HG03432 (cell line): Measurements from ENCODE around the gene PTPN20.

Experiments used
- ATAC-seq: cut with Tn5 transposase; IDR thresholded peaks from one replicate; pipeline ENCODE4 v1.9.1; 2021; ENCODE audit warnings: mild to moderate bottlenecking, moderate library complexity; ENCODE audit not compliant: unreplicated experiment

The PTPN20 gene

GRCh38 chr10:47031901-47032465 is 120.8 kb downstream of the PTPN20 start:
- ATAC-seq: no peak

- no peak for ATAC-seq
These were observed 121.9 kb downstream of the PTPN20 start for GRCh38 chr10:47033081-47033480.

- ATAC-seq: no peak
These were observed 122.5 kb downstream of the PTPN20 start for GRCh38 chr10:47033541-47034270.

GRCh38 chr10:47034441-47035051 is 123.3 kb downstream of the PTPN20 start:
- ATAC-seq: no peak

- ATAC-seq: no peak
These were observed 124.1 kb downstream of the PTPN20 start for GRCh38 chr10:47035171-47035818.

- ATAC-seq: no peak
These were observed 124.7 kb downstream of the PTPN20 start for GRCh38 chr10:47035819-47036337.

GRCh38 chr10:47036771-47037170 is 125.5 kb downstream of the PTPN20 start:
- no peak for ATAC-seq

- ATAC-seq: no peak
These were observed 126.6 kb downstream of the PTPN20 start for GRCh38 chr10:47037654-47038425.

GRCh38 chr10:47038881-47039561 is 127.8 kb downstream of the PTPN20 start:
- no peak for ATAC-seq

- no peak for ATAC-seq
These were observed 128.3 kb downstream of the PTPN20 start for GRCh38 chr10:47039562-47039913.

GRCh38 chr10:47040041-47040491 is 128.8 kb downstream of the PTPN20 start:
- no peak for ATAC-seq

- ATAC-seq: no peak
These were observed 129.5 kb downstream of the PTPN20 start for GRCh38 chr10:47040681-47041080.

GRCh38 chr10:47041396-47042198 is 130.4 kb downstream of the PTPN20 start:
- ATAC-seq: no peak

- ATAC-seq: no peak
These were observed 130.9 kb downstream of the PTPN20 start for GRCh38 chr10:47042199-47042473.

GRCh38 chr10:47042780-47043750 is 131.8 kb downstream of the PTPN20 start:
- no peak for ATAC-seq

GRCh38 chr10:47043928-47044538 is 132.8 kb downstream of the PTPN20 start:
- ATAC-seq: no peak

- no peak for ATAC-seq
These were observed 133.5 kb downstream of the PTPN20 start for GRCh38 chr10:47044741-47045140.

- no peak for ATAC-seq
These were observed 134.2 kb downstream of the PTPN20 start for GRCh38 chr10:47045331-47045861.
